Midbrain (tissue), 1 donor: ENCODE measurements around the gene LBR.
"Not testable (repeated sequence)": the region's sequence is repeated elsewhere in the genome, so short reads cannot be mapped to it uniquely, and the experiment has no call there.

Experiments used
- DNase-seq: peaks from one replicate; lab custom pipeline; 2025; lab: John Stamatoyannopoulos, UW

Gene LBR

DNA sequence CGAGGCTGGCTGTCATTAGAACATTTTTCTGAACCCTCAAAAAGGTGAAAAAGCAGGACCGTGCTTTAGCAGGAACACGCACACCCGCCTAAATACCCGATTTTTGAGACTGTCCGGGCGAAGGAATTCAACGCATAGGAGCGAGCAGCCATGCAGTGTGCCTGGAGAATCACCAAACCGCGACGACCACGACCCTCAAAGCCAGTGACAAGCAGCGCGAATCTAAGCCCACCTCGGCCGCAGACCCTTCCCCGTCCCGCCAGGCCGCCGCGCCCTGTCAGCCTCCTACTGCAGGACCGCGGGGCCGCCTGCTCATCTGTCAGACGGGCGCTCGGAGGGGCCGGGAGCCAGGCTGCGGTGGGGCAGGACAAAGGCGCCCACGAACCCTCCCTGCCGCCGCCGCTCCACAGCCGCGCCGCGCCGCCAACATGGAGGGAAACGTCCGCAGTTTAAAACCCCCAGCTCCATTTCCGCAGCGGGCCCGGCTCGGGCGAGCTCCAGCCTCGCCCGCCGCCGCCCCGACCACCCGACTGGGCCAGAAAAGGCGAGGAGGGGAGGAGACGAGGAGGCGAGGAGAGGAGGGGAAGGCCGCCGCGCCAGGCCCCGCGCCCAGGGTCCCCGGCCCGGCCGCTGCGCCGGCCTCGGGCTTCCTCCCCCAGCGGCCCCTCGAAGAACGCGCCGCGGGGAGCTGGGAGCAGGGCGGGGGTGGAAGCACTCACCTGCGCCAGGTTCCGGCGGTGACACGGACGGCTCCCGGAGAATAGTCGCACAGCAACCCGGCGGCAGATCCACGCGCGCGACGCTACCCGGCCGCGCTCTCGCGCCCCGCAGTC lies at the start of gene LBR:
Gene LBR (minus strand): TSS at position 804 of the 833 bp plus-strand sequence. CDS start 3,963 bp downstream, outside the sequence.
- DNase-seq: peak; percentile 44

DNA sequence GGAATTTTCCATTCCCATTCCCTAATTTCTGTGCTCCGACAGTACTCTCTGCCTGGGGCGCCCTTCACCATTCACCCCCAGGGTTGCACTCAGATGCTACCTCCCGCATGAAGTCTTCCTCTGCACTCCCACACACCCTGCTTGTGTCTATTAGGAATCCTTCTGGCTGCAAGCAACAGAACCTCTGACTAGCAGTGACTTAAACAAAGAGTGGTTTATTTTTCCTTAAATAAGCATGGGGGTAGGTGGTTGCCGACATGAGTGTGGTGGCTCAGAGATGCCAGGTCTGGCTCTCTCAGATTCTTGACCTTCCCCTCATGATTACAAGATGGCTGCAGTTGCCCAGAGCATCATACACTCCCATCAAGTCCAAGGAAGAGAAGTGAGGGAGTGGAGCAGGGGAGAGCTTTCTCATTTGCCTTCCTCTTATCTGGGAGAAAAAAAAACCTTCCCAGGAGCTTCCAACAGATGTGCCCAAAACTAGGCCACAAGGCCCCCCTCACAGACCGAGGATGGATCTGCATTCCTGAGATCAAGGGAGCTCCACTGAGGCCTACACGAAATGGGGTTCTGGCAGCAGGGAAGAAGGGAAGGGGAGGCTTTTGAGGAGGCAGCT lies 49.6 kb upstream of the LBR start:
- DNase-seq: no peak

DNA sequence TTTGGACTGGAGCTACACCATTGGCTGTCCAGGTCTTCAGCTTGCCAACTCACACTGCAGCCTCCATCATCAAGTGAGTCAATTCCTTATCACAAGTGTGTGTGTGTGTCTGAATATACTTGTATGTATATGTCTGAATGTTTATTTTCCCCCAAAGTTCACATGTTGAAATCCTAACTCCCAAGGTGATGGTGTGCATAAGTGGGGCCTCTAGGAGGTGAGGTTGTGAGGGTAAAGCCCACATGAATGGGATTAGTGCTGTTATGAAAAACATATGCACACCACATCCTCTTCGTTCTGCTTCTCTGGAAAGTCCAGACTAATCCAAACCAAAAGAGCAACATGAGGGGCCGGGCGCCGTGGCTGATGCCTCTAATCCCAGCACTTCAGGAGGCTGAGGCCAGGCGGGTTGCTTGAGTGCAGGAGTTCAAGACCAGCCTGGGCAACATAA lies 48.7 kb upstream of the LBR start:
- DNase-seq: no peak

DNA sequence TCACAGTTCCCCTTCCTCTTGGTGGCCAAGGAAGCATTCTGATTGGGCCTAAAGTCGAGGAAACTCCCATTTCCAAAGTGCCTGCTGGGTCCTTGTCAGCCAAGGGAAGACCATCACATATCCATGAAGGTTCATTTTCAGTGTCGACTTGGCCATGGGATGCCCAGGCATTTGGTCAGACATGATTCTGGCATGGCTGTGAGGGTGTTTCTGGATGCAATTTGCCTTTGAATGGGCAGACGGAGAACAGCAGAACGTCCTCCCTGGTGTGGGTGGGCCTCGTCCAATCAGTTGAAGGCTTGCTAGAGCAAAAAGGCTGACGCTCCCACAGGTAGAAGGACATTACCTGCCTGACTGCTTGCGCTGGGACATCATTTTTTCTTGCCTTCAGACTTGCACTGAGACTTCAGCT lies 48.3 kb upstream of the LBR start:
- DNase-seq: no peak

DNA sequence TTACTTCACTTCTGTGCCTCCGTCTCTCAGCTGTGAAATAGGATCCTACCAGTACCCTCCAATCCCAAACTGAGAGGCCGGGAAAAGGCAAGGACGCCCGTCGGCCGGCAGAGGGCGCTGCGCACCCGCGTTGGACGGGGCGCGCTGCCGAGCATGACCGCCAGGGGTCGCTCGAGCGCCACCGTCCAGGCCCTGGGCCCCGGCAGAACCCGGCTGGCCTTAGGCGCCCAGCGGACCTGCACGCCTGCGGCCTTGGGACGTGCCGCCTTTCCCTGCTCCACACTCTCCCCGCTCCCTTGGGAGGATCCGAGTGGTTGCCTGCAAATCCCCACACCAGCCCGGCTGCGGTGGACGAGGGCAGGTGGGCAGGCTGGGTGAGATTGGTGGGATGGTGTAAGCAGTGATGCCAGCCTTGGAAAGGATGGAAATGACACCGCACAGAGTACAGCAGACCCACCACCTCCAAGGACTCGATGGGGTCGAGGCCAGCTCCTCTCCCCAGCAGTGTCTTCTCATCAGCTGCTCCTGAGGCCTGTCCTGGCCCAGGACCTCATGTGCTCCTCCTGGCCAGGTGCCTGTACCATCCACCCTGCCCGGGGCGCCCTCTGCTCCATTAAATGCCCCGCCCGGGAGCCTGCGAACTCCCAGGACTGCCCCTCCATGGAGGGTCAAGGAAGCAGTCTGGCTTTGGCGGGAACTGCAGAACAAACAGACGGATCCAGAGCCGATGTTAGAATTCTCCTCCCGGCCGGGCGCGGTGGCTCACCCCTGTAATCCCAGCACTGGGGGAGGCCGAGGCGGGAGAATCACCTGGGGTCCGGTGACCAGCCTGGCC lies 47.4 kb upstream of the LBR start:
- DNase-seq: peak; percentile 81

DNA sequence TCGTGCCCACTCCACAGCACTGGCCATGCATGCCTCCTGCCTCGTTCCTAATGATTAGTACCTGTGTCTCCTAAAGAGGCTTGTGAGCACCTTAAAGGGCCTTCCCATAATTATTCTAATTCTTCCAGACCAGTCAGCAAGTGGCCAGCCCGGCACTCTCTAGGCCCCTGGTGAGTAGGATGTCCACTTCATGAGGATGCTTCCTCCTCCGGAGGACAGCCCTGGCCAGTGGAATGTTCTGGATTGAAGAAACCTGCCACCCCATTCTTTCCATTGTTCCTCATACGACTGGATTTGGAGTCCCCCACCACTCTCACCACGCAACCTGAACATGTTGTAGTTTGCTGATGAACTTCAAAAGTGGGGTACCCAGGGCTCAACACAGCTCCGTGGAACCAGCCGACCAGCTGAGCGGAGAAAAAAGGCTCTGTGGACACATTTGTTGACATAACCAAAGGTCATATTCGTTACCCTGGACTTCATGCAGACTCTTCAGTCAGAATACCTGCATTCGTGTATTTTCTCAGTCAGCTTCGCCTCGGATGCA lies 46.7 kb upstream of the LBR start:
- no peak for DNase-seq

DNA sequence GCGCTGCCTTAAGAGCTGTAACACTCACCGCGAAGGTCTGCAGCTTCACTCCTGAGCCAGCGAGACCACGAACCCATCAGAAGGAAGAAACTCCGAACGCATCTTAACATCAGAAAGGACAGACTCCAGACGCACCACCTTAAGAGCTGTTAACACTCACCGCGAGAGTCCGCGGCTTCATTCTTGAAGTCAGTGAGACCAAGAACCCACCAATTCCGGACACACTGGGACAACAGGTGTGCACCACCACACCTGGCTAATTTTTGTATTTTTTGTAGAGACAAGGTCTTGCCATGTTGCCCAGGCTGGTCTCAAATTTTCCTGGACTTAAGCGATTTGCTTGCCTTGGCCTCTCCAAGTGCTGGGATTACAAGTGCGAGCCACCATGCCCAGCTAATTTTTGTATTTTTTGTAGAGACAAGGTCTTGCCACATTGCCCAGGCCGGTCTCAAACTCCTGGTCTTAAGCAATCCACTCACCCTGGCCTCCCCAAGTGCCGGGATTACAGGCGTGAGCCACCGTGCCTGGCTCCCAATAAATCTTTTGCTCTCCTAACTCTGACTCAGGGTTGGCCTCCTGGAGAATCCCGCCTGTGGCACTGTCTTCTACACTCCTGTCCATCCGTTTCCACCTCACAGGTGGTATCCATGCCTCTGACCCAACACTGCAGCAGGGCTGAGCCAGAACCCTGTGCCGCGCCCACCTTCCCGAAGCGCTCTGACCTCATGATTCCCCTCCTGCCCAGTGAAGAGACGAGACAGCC lies 46.0 kb upstream of the LBR start:
- DNase-seq: not testable (repeated sequence)

DNA sequence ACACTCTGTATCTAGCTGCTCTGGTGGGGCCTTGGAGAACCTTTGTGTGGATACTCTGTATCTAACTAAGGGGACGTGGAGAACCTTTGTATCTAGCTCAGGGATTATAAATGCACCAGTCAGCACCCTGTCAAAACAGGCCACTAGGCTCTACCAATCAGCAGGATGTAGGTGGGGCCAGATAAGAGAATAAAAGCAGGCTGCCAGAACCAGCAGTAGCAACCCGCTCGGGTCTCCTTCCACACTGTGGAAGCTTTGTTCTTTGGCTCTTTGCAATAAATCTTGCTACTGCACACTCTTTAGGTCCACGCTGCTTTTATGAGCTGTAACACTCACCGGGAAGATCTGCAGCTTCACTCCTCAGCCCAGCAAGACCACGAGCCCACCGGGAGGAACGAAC lies 45.4 kb upstream of the LBR start:
- peak; percentile 17 for DNase-seq

DNA sequence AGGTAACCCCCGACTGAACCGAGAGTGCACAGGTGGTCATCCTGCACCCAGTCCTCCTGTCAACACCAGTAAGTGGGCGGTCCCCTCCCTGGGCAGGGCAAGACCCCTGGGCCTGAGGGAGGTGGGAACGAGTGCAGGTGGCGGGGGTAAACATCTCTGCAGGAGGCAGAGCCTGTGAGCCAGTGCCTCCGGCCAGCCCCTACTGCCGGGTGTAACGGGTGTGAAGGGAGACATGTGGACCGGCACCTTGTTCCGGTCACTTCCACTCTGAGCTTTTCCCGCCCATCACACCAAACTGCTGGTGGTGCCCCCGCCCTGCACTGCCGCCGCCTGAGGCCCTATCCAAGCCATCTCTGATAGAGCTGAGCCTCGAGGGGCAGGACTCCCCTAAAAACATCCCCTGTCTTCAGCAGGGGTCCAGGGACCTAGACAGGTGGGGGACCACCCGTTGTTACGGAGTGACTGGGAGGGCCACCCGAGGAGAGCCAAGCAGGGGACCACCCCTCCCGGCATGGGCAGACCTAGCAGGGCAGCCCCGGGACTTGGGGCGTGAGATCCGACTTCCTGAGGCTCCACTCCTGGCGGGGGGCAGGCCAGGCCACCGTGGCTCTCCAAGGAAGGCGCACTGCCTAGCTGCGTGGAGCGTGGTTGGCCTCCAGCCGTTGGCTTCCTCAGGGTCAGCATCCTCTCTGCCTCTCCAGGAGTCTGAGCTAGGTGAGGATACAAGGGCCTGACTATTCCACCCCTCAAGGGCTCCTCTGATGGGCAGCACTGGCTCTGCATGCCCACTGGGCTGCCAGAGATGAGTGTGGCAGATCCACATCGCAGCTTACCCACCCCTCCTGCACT lies 43.8 kb upstream of the LBR start:
- no peak for DNase-seq

DNA sequence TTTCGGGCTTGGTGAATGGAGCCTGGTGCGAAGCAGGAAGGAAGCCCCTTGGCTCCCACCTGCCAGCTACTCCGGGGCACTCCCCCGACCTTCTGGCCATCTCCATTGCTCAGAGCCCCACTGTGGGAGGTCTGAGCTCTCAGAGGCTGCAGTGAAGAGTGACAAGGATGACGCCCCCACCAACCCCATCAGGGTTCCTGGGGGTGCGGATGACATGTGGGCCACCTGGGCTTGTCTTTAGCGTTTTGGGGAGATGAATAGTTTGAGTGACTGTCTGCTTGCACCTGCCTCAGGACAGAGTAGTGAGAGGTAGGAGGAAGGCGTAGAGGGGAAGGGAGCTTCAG lies 43.2 kb upstream of the LBR start:
- no peak for DNase-seq

DNA sequence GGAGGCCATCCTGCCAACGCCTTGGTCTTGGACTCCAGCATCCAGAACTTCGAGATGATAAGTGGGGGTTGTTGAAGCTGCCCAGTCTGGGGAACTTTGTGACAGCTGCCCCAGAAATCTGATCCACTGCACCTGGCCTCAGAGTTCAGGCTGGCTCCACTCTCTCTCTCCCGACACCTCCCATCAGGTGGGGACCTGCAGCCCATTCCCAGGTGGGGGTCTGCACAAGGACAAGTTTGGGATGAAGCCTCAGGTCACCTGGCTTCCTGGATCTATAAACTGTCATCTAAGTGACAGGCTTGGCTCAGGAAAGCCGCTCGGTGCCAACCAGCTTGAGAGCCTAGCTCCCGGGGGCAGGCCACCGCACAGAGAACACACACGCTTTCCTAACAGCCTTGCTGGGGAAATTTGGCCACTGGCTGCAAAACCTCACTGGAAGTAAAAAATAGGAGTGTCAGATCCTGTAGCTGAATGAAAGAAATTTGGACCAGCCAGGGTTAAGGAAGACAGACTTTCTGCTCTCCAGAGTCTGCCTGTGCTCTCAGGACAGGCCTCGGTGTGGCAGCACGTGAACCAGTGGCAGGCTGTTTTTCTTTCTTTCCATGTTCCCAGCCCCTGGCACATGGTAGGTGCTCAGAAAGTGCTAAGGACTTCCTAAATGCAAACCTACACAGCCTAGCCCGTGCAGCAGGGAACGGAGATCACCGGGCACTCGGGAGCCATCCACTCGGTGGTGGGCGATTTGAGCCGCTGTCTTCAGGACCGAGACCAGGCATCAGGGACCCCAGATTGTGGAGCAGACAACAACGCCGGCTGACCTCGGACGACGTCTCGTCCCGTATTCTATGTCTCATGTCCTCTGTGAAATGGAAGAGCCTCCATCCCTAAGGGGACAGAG lies 42.6 kb upstream of the LBR start:
- DNase-seq: no peak

DNA sequence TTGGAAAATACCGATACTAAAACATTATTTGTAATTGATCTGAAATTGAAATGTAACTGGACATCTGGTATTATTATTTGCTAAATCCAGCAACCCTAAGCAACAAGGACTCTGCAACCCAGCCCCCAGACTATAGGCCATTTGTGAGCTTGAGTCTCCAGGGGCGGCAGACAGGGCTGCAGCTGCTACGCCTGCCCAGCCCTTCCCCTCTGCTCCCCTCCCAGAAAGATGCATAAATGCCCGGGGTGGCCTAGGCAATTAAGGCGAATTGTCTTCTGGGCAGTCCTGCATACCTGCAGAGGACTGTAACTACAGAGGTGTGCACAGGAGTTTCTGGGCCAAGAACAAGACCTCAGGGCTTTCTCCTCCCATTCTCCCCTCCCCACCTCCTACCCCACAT lies 41.2 kb upstream of the LBR start:
- no peak for DNase-seq

DNA sequence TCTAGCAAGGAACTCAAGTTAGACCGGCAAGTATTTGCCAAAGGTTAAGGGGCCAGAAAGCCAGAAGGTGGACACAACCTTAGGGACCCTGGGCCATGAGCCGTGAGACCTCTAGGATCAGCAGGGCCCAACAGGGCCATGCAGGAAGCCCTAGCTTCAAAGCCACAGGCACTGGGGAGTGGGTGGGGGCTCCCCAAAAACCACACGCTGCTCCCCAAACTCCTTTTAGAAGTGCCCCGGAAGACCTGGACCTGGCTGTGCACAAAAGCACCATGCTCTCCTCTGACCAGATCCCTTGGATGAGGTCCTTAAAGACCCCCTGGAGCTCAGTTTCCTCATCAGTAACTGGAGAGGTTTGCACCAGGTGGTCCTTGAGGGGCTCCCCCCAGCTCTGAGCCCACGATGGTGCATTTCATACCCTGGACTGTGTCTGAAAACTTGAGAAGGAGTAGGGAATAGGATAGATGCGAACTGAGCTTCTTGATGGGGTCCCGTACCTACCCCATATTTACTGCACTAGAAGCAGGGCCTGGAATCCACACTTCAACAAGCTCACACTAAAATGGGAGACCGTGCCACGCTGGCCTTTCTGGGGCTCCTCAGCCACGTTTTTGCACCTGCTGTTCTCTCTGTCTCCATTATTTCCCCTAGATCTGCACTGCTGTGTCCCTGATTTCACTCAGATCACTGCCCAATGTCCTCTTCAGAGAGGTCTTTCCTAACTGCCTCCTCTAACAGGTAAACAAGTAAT lies 40.6 kb upstream of the LBR start:
- no peak for DNase-seq

DNA sequence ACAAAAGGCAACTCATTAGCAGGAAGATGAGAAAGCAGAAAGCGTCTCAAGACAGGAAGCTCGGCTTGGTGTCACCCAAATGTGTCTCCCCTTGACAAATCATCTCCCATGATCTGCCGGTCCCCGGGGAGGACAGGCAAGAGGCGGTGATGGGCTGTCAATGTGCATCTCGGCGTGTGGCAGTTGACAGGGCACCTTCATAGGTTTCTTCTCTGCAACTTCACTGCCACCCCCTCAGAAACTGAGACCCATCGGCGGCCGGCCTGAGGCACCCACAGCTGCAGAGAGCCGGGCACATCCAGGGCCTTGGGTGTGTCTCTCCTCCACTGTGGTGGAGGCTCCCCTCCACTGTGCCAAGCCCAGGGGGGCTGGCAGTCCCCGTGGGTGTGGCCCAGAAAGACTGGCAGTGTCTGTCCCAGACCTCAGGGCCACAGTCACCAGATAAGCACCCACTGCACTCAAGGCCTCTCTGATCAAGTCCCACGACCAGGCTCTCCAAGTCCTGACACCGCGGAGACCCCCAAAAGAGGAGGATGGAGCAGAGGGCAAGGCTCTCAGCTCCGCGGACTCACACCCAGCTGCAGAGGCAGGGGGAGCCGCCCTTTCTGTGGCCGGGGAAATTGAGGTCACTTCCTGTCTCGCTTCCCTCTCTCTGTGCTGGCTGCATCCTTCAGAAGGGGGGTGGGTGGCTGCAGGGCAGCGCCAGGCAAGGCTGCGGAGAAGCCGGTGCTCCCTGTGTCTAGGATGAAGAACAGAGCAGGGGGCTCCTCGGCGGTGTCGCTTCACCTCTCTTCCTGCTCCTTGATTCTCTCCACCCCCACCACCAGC lies 39.6 kb upstream of the LBR start:
- peak; percentile 22 for DNase-seq

DNA sequence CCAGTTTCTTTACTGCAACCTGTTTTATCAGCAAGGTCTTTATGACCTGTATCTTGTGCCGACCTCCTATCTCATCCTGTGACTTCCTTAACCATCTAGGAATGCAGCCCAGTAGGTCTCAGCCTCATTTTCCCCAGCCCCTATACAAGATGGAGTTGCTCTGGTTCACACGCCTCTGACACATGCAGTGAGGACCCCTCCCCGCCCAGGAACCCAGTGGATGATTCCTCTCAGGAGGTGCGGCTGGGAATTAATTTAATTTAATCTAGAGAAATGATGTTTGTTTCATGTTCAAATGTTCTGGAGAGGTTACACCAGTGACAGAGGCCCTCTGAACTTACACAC lies 39.0 kb upstream of the LBR start:
- no peak for DNase-seq

DNA sequence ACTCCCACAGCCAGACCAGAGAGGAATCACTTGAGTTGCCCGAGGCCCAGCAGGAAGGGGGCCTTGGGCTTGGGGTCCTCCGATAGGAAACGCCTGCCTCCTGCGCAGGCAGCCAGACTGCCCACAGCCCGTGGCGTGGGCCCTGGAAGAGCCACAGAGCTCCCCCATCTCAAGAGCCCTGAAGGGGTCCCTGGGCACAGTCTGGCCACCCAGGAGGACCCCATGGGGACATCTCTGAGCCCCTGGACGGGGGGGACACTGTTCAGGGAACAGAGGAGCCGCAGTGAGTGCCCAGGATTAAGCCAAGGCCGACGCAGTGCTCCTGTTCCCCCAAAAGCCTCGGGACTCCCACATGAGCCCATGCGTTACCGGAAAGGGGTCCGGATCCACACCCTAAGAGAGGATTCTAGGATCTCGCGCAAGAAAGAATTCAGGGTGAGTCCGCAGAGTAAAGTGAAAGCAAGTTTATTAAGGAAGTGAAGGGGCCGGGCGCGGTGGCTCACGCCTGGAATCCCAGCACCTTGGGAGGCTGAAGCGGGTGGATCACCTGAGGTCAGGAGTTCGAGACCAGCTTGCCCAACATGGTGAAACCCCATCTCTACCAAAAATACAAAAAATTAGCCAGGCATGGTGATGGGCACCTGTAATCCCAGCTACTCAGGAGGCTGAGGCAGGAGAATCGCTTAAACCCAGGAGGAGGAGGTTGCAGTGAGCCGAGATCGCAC lies 38.1 kb upstream of the LBR start:
- no peak for DNase-seq
